GM21360 (cell line): ENCODE data around the gene ANKS3.

Experiments used
- ATAC-seq: cut with Tn5 transposase; IDR thresholded peaks from one replicate; pipeline ENCODE4 v1.9.1; 2021; ENCODE audit warnings: mild to moderate bottlenecking, moderate library complexity; ENCODE audit not compliant: unreplicated experiment

ANKS3 gene

DNA sequence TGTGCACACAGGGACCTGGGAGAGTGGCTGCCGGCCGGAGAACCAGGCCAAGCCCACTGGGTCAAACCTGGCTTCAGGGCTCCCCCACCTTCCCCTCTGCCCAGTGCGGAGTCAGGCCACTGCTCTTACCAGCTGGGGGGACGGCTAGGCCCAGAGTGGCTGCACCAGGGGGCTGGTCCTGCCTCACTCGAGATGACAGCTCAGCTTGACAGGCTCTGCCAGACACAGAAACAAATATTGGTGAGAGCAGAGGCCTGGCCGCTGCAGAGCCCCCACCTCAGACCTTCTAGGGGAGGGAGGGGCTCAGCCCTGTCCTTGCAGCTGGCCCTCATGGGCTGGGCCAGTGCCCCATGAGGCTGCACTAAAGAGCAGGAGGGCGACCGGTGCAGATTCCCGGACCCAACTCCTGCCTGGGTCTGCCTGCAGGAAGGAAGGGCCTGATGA is 36.2 kb downstream of the ANKS3 start:
- no peak for ATAC-seq

DNA sequence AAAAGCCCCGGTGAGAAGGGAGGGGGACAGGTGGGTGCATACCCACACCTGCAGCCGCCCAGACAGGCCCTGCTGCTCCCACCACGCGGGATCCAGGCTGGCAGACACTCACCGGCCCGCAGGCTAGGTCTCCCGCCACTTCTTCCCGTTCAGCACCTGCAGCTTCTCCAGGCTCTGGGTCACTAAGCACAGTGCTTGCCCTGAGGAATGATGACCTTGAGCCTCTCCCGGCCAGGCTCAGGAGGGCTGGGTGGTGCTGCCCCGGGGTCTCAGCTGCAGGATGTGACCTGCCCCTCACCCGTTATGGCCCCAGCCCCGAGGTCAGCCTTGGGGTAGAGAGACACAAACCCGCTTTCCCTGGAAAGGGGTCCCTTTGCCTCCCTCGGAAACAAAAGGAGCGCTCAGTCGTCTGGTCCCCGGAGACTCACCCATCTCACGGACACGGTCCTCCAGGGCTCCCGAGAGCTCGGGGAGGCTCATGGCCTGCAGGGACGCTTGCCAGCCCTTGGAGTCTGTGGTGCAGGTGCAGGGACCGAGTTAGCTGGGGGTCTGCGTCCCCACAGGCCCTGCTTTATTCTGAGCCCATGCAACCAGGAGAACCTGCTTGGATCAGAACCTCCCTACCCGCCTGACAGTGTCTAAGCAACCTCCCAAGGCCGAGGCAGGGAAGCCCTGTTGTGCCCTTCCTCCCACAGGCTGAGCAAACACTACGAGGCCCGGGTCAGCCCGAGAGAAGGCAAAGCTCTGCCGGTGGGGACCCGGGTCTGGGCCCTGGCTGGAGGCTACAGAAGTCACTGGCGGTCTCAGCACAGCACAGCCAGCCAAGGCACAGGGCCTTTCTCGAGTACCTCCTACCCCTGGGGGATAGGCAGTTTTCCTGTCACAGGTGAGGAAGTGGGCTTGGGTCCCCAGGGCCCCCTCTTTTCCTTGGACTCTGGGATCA is 36.9 kb downstream of the ANKS3 start:
- no peak for ATAC-seq

DNA sequence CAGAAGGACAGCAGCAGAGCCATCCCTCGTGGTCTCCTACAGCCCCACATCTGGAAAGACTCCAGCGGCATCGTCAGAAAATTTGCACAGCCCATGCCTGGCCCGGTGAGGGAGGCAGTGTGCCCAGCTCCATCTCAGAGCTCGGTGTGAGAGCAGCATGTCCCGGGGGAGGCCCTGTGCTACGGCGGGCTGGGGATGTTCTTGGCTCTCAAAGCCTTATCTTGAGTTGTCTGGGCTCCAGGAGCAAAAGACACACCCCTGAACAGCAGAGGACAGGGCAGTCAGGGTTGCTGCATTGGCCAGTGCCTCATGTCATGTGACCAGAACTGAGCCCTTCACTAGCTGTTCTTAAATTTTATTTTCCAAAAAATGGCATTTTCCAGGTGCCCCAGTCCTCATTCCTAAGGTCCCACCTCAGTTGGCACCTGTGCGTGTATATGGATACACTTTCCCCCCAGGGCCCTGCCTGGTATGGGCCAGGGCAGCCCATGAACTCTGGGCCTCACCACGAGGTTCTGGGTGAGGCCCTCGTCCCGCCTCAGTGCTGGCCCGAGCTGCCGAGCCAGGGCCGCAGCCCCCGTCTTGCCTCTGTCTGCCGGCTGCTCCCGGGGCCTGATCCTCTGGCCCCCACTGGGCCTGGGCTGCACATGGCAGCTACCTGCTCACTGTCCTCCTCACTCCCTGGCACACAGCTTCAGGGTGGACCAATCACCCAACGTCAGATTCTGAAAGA is 37.7 kb downstream of the ANKS3 start:
- no peak for ATAC-seq

DNA sequence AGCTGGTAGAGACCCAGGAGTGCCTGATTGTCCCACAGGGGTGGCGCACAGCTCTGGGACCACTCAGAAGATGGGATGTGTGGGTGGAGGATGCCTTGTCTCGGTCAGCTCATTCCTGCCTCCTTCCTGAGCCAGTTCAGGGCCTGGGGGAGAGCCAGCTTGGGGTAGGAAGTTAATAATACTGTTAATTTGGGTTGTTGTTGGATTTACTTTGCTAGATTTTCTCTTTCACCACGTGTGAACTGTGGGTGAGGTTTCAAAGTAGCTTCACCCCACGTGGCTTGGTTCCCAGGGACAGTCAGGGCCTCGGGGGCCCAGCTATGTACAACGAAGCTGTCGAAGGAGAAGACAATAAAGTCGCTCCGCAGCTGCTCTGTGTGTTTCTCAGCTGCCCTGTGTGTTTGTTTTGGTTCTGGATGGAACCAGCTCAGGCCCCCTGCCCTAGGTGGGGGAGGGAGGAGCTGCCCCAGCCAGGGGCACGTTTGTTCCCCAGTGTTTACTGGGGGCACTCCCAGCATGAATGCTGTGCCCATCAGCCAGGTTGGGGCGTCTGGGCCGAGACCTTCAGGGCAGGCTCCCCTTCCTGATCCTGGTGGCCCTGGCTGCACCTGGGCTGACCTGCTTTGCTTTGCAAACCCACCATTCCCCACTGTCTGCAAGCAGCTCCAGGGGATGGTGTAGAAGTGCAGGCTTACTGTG is 38.4 kb downstream of the ANKS3 start:
- ATAC-seq = no peak

DNA sequence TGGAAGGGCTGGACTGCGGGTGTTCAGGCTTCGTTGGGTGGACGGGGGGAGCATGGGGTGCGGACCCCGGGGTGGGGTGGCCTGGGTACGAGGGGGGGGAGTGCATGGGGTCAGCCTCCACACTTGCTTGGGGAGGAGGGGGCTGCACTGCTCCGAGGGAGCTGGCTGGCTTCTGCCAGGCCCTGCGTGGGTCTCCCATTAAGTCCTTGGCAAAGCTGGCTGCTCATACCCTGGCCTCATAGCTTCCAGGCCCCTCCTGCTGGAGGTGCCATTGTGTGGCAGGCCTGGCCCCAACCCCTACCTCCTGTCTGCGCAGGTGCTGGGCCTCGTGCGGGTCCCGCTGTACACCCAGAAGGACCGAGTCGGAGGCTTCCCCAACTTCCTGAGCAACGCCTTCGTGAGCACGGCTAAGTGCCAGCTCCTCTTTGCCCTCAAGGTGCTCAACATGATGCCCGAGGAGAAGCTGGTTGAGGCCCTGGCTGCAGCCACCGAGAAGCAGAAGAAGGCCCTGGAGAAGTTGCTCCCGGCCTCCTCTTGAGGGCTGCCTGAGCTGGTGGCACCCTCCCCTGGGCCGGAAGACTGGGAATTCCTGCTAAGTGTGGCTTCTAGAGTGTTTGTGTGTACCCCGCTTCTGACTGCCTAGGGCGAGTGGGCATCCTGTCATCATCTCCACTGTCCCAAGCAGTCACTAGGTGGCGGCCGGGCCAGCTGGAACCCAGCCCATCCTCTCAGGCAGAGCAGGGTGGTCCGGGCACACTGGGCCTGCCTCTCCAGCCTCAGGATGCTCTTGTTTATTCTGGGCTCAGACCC is 39.2 kb downstream of the ANKS3 start:
- no peak for ATAC-seq

DNA sequence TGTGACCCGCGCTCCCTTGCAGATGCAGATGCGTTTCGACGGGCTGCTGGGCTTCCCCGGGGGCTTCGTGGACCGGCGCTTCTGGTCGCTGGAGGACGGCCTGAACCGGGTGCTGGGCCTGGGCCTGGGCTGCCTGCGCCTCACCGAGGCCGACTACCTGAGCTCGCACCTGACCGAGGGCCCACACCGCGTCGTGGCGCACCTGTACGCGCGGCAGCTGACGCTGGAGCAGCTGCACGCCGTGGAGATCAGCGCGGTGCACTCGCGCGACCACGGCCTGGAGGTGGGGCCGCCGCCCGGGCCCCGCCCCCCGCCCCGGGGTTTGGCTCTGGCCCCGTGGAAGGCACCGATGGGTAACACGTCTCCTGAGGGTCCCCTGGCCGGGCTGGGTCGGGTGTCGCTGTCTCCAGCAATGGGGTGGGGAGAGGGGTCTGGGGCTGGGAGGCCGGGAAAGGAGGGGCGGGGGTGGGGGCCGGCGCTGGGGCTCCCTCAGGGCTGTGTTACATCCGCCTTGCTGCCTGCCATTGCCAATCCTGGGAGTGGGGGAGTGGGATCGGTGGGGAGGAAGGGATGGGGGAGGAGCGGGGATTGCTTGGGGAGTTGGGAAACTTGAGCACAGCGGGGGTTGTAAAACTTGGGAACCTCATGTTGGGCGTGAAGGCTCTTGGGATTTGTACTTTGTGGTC is 40.0 kb downstream of the ANKS3 start:
- no peak for ATAC-seq

DNA sequence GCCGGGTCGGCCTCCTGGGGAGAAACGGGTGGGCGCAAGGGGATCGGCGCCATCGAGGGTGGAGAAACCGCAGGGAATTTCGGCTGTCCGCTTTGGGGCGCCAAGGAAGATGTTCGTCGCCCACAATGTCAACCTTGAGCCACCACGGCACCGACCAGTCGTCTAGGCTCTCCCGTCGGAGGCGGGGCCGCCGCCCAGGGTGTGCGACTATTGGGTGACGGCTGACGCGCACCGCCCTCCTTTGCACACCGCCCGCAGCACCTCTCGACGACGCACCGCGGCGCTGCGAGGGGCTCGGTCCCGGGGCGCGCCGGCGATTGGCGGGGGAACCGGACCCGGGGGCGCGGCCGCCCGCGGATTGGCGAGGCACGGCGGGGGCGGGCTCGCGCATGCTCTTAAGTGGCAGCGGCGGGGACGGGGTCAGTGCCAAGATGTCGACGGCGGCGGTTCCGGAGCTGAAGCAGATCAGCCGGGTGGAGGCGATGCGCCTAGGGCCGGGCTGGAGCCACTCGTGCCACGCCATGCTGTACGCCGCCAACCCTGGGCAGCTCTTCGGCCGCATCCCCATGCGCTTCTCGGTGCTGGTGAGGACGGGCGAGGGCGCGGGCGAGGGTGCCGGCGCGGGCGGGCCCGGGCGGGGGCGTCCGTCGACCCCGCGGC is 40.6 kb downstream of the ANKS3 start, which contains the start of gene NUDT16L1:
NUDT16L1 (plus strand) TSS at position 267 of the 660 bp plus-strand sequence; CDS start at position 432, 165 bp downstream.
- peak; percentile 94 for ATAC-seq

DNA sequence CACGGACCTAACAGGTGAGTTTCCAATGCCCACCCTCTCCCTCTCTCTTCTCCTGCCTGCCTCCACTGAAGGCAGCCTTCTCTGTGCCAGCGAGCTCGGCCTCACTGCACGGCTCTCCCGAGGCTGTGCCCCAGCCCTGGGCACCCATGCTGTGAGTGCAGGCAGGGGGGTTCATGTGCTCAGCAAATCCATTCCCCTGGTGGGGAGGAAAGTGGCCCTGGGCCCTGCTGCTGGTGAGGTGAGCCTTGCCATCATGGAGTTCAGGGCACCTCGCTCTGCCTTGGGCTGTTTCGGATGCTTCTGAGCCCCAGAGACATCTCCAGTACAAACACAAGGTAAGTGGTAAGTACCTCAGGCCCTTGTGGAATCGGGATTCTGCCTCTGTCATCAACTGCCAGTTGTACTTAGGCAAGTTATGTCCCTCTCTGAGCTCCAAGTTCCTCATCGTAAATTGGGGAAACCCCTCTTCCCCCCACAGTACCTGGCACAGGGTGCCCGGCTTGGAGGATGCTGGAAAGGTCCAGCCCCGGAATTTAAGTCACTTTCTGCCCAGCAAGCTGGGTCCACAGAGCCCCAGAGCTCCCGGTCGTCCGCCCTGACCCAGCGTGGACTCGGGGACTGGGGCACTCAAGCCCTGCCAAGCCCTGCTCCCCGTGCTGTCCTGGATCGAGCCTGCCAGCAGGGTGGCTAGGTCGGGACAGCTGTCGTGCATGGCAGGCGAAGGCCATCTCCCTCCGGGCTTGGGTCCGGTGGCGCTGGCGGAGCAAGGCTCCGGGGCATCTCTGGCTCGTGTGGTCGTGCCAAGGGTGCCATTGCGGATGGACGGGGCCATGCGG is 41.4 kb downstream of the ANKS3 start:
- ATAC-seq = peak; percentile 0

DNA sequence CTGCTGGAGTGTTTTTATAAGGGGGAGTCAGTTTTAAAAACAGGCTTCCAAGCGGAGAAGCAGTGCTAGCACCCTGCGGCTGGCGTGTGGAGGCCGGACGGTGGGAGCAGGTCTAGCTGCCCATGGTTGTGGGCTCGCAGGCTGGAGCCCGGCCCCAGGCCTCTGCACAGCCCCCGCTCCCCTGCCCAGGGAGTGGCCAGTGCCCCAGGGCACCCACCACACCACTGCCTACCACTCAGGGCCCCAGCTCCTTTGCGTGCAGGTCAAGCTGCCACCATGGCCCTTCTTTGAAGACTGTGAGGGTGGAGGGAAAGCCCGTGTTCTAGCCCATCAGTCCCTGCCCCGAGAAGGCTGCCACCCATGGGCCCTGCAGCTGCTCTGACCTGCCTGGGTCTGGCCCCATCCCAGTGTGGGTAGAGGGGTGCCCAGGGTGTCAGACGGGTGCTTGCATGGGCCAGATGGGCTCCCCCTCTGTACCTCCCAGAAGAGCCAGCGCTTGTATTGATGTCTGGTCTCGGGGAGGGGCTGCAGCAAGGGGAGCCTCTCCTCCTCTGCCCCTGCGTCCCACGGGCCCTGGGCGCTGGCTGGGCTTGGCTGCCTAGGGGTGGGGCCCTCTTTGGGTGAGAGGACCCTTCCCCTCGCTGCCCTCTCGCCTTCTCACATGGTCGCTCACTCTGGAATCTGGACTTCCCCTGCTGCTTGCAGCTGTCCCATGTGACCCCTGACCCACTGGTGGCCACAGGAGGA is 42.2 kb downstream of the ANKS3 start:
- ATAC-seq = no peak

DNA sequence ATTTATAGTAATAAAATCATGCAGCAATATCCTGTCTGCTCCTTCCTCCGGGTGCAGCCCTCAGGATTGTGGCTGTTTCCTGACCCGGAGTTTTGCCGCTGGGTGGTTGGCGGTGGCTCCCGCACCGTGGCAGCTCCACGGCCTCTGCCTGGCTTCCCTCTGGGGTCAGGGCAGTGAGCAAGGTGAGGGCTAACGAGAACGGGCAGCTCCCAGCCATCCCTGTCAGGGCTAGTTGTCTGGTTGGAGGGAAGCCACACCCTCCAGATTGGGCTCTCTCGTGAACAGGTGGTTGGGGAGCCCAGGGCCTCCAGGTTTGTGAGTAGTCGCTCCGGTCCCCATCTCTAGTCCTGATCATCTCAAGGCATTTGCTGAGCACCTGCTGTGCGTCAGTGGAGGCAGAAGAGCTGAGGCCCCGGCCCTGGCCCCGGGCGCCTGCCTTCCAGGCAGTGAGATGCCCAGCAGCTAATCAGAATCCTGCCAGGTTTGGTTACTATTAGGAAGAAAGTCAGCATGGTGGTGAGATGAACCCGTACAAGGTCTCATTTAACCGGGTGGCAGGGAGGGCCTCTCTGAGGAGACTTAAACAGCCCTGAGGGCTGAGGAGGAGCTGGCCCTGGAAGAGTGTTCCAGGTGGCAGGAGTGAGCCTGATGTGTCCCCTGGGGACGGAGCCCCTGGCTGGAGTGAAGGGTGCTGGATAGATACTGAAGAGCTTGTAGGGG is 43.0 kb downstream of the ANKS3 start:
- no peak for ATAC-seq

DNA sequence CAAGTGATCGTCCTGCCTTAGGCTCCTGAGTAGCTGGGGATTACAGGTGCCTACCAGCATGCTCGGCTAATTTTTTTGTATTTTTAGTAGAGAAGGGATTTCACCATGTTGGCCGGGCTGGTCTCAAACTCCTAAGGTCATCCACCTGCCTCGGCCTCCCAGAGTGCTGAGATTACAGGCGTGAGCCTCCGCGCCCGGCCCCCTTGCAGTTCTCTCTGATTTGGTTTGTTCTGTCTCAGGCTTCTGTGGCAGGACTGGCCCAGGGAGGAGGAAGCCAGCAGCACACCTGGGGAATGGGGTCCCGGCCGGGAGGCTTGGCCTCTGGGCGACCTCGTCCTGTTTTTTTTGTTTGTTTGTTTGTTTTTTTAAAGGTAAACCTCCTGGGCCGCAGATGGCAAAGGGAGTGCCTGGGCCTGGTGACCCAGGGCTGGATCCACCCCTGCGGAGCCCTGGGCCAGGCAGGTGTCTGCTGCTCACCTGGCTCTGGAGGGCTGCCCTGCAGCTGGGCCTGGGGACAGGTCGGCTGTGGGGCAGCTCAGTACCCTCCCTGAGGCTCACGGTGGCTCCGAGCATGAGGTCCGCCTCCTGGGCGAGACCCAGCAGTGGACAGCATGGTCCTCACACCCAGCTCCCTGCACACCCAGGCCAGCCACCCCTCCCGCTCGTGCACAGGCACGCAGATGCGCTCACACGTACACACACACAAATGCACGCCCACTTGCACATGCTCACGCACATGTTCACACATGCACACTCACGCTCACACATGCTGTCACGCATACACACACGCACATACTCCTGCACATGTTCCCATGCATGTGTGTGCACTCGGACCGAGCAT is 44.0 kb downstream of the ANKS3 start:
- no peak for ATAC-seq

DNA sequence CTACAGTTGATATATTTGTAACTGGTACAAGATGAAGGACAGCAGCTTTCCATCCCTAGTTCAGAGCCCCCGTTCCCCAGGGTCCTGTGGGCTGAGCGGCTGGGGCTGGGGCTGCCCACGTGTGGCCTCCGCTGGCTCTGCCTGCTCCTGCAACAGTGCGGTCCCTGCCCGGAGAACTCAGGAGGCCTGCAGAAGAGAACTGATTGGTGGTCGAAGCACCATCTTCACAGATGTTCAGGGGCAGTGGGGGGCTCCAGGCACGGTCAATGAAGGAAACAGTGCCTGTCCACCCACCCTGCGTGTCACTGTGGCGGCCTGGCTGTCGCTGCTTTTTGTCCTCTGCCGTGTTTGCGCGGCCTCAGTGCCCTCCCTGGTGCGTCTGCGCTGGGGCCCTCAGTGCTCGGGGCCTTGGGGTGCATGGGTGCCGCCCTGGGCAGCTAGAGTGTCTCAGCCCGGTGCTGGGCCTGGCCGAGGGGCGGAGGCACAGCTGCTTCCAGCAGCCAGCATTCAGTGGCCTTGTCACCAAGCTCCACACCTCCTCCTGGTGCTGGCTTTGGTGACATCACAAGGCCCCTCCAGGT is 44.9 kb downstream of the ANKS3 start:
- no peak for ATAC-seq

DNA sequence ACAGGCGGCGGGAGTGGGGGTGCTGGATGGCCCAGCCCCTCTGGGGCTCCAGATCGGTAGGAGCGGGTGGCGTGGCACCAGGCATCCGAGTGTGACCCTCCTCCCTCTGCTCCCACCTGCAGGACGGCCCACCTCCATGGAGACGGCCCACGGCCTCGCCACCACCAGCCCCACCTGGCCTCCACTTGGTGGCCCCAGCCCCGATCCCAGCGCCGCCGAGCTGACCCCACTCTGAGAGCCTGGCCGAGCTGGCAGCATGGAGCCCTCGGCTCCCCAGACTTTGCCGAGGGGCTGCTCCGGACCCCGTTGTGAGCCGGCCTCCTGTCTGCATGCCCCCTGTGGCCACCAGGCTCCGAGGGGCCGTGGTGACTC is 45.4 kb downstream of the ANKS3 start:
- ATAC-seq = no peak

DNA sequence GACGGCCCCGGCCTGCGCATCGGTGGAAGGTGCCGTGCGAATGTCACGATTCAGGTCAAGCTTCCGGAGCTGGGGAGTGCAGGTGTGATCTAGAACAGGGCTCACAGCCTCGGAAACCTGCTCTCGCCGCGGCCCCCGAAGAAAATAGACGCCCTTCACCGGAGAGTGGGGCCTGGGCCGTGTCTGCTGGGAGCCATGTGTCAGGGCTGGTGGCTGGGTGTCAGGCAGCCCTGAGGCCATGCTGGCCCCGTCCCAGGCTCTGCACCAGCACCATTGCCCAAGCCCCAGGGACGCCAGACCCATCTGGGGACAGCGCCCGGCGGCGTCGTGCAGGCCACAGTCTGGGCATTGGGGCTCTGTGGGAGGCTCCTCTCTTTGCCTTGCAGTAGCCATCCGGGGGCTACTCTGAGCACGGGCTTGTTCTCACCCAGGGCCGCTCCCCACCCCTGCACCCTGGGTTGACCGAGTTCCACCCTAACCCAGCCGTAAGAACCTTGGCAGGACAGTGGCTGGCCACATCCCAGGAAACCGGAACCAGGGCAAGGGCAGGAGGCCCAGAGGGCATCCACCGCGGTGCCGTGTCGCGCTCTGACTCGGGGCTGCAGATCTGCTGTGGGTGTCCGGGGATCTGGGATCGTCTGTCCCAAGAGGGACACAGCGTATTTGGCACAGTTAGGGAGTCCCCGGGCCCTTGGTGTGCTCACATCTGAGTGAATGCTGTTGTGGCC is 46.0 kb downstream of the ANKS3 start:
- no peak for ATAC-seq

DNA sequence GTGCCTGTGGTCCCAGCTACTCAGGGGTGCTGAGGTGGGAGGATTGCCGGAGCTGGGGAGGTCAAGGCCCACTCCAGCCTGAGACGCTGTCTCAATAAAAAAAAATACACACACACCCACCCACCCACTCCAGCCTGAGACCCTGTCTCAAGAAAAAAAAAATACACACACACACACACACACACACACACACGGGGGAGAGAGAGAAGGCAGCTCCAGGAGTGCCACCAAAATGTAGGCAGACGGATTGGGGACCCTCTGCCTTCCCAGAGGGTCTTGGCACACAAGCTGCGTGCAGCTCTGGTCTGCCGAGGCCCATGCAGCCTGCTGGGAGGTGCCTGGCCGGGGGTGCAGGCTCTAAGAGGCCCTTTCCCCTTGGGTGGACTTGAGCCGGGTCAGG is 46.7 kb downstream of the ANKS3 start:
- ATAC-seq = no peak
